Vagina (tissue), 2 donors: Measurements from ENCODE around the gene NOP16.

Source experiments
- POLR2A ChIP-seq, 2 donors: fragments of 450-650 bp; IDR thresholded peaks; one replicate each; pipeline ENCODE4 v1.6.1; 2017; ENCODE audit warnings: antibody characterized with exemption in 2 of 2, mild to moderate bottlenecking in 2 of 2, moderate library complexity in 2 of 2
- POLR2AphosphoS5 ChIP-seq, 2 donors: sonication (generic); formaldehyde crosslinking; IDR thresholded peaks; one replicate each; pipeline ENCODE4 v1.9.0; 2017; ENCODE audit warnings: antibody characterized with exemption in 2 of 2, mild to moderate bottlenecking in 2 of 2, low read depth in 1 of 2; ENCODE audit not compliant: insufficient read depth in 1 of 2
- TF ChIP-seq, protein P1 (sequence below), 3 experiments: fragments of 450-650 bp in 2 of 3; fragments of 200-600 bp in 1 of 3; sonication (generic) in 1 of 3; IDR thresholded peaks; one replicate each; pipeline ENCODE4 v1.5.1; 2017 to 2019; ENCODE audit warnings: antibody characterized with exemption in 3 of 3, mild to moderate bottlenecking in 2 of 3, moderate library complexity in 2 of 3

DNA sequence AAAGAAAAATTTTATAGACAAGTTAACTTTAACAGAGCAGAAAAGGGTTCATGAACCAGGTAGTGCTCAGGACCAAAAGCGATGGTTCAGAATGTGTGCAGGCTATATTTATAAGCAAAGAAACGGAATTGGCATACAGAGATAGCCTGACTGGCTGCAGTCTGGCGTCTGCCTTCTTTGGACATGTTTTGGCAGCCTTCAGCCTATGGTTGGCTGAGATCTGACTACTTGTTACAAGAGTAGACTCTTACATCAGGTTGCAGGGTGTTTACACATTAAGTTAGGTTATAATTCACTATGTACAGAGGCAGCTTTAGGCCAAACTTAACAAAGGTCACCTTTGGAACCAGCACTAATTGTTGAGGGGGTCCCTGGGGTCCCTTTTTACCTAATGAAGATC is 7.0 kb downstream of the NOP16 start:
- TF ChIP-seq, protein P1, sequence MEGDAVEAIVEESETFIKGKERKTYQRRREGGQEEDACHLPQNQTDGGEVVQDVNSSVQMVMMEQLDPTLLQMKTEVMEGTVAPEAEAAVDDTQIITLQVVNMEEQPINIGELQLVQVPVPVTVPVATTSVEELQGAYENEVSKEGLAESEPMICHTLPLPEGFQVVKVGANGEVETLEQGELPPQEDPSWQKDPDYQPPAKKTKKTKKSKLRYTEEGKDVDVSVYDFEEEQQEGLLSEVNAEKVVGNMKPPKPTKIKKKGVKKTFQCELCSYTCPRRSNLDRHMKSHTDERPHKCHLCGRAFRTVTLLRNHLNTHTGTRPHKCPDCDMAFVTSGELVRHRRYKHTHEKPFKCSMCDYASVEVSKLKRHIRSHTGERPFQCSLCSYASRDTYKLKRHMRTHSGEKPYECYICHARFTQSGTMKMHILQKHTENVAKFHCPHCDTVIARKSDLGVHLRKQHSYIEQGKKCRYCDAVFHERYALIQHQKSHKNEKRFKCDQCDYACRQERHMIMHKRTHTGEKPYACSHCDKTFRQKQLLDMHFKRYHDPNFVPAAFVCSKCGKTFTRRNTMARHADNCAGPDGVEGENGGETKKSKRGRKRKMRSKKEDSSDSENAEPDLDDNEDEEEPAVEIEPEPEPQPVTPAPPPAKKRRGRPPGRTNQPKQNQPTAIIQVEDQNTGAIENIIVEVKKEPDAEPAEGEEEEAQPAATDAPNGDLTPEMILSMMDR (IDR thresholded peaks at IDR 0.05) = no peak
- TF ChIP-seq POLR2A (IDR thresholded peaks at IDR 0.05) = no peak
- TF ChIP-seq POLR2AphosphoS5 (IDR thresholded peaks at IDR 0.05; ENCODE audit: insufficient read depth in 1 of 2, low read depth in 1 of 2) = no peak
